ENCODE data around the gene BMPR1B. TPM values are rescaled to one million over a fixed set of nuclear protein-coding genes. Genes with fewer than 3 reads are reported as not detected.

The BMPR1B gene
- total RNA-seq, 2 experiments from 2014 or later, result not detected

- H3K4me3 Mint-ChIP-seq, result no peak overlapping the region
- DNase-seq (no peak), ATAC-seq (no peak)
- H3K9me3 Mint-ChIP-seq, result peaks cover 2% of the 10 kb centered on the region
- H3K27ac Mint-ChIP-seq, result no peak overlapping the region
- POLR2A ChIA-PET, result no interaction called here
- CTCF ChIA-PET, result no interaction called here
- no peaks in the 10 kb centered on the region for H3K36me3 Mint-ChIP-seq (ENCODE audit: low read depth)
- no peak for TF ChIP-seq CTCF (IDR thresholded peaks at IDR 0.05)
- no peaks in the 10 kb centered on the region for H3K4me1 Mint-ChIP-seq (ENCODE audit: low read depth)
- H3K27me3 Mint-ChIP-seq, result peaks cover 5% of the 10 kb centered on the region
- intact Hi-C loops (cut with micrococcal nuclease), result no loop called here
Measured at GRCh38 chr4:95142932-95143331, 385.2 kb downstream of the BMPR1B start.

GRCh38 chr4:95151255-95151654 is 393.5 kb downstream of the BMPR1B start:
- Mint-ChIP-seq H3K4me1 (ENCODE audit: low read depth) (peaks cover 12% of the 10 kb centered on the region), H3K4me3 (no peak overlapping the region), H3K27ac (no peak overlapping the region), H3K27me3 (no peaks in the 10 kb centered on the region), H3K9me3 (no peaks in the 10 kb centered on the region), H3K36me3 (ENCODE audit: low read depth) (no peaks in the 10 kb centered on the region)
- TF ChIP-seq CTCF (IDR thresholded peaks at IDR 0.05), result no peak
- intact Hi-C loops (cut with micrococcal nuclease), result no loop called here
- DNase-seq (no peak), ATAC-seq (no peak)
- ChIA-PET CTCF (no interaction called here), POLR2A (no interaction called here)

- CTCF ChIA-PET, result no interaction called here
- intact Hi-C loops (cut with micrococcal nuclease), result no loop called here
- H3K4me3 Mint-ChIP-seq, result no peak overlapping the region
- ATAC-seq (no peak), DNase-seq (no peak)
- no peaks in the 10 kb centered on the region for H3K9me3 Mint-ChIP-seq
- peaks cover 13% of the 10 kb centered on the region for H3K4me1 Mint-ChIP-seq (ENCODE audit: low read depth)
- no peak overlapping the region for H3K27ac Mint-ChIP-seq
- POLR2A ChIA-PET, result no interaction called here
- no peaks in the 10 kb centered on the region for H3K36me3 Mint-ChIP-seq (ENCODE audit: low read depth)
- no peak for TF ChIP-seq CTCF (IDR thresholded peaks at IDR 0.05)
- H3K27me3 Mint-ChIP-seq, result no peaks in the 10 kb centered on the region
Measured at GRCh38 chr4:95153182-95153581, 395.4 kb downstream of the BMPR1B start.

- intact Hi-C loops (cut with micrococcal nuclease), result no loop called here
- no peak overlapping the region for H3K4me3 Mint-ChIP-seq
- ChIA-PET CTCF (interaction anchor here (0.7 to 1.6 kb wide), 6 partner anchors 10 to 275 kb away, joined by 3 to 14 read pairs (median 4); no protein-coding TSS in a partner anchor), POLR2A (no interaction called here)
- no peaks in the 10 kb centered on the region for H3K36me3 Mint-ChIP-seq (ENCODE audit: low read depth)
- no peaks in the 10 kb centered on the region for H3K9me3 Mint-ChIP-seq
- H3K4me1 Mint-ChIP-seq (ENCODE audit: low read depth), result peaks cover 11% of the 10 kb centered on the region
- peak overlapping the region; percentile 18 for H3K27ac Mint-ChIP-seq
- no peak for DNase-seq
- TF ChIP-seq CTCF (IDR thresholded peaks at IDR 0.05), result peak; percentile 64
- peak; percentile 74 for ATAC-seq
- H3K27me3 Mint-ChIP-seq, result no peaks in the 10 kb centered on the region
Measured at GRCh38 chr4:95155759-95156451, 398.1 kb downstream of the BMPR1B start.

- no peak for TF ChIP-seq CTCF (IDR thresholded peaks at IDR 0.05)
- Mint-ChIP-seq H3K4me3 (no peak overlapping the region), H3K27ac (no peak overlapping the region), H3K36me3 (ENCODE audit: low read depth) (no peaks in the 10 kb centered on the region), H3K4me1 (ENCODE audit: low read depth) (peaks cover 11% of the 10 kb centered on the region), H3K27me3 (no peaks in the 10 kb centered on the region), H3K9me3 (no peaks in the 10 kb centered on the region)
- DNase-seq (no peak), ATAC-seq (no peak)
- ChIA-PET CTCF (interaction anchor here (0.7 to 1.6 kb wide), 6 partner anchors 9 to 274 kb away, joined by 3 to 14 read pairs (median 4); no protein-coding TSS in a partner anchor), POLR2A (no interaction called here)
- intact Hi-C loops (cut with micrococcal nuclease), result no loop called here
Measured at GRCh38 chr4:95156452-95156765, 398.7 kb downstream of the BMPR1B start.
